ENCODE results near the gene FGGY.
"Not testable (repeated sequence)": the region's sequence is repeated elsewhere in the genome, so short reads cannot be mapped to it uniquely, and the experiment has no call there.

The FGGY gene

DNA sequence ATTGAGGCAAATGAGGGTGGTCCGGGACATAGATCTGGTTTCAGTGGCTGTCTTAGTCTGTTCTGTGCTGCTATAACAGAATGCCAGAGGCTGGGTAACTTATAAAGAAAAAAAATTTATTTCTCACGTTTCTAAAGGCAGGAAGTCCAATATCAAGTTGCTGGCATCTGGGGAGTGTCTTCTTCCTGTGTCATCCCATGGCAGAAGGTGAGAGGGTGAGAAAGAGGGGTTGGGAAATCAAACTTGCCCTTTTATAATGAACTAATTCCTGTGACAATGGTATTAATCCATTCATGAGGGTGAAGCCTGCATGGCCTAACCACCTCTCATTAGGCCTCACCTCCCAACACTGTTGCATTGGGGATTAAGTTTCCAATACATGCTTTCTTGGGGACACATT lies 3.7 kb upstream of the FGGY start:
- ChIA-PET POLR2A (ENCODE audit: low non-redundant PET) (no interaction called here), CTCF (no interaction called here)
- no peak for DNase-seq (ENCODE audit: low spot score)
- no peak for TF ChIP-seq CTCF (conservative IDR thresholded peaks at IDR 0.05; ENCODE audit: low read depth)
- H3K27ac ChIP-seq = no peak overlapping the region

- POLR2A ChIA-PET (ENCODE audit: low non-redundant PET) = no interaction called here
- no peak overlapping the region for H3K27ac ChIP-seq
- no peak for TF ChIP-seq CTCF (conservative IDR thresholded peaks at IDR 0.05; ENCODE audit: low read depth)
- DNase-seq (ENCODE audit: low spot score) = no peak
- CTCF ChIA-PET = no interaction called here
Measured at GRCh38 chr1:59293849-59294248, 3.0 kb upstream of the FGGY start.

DNA sequence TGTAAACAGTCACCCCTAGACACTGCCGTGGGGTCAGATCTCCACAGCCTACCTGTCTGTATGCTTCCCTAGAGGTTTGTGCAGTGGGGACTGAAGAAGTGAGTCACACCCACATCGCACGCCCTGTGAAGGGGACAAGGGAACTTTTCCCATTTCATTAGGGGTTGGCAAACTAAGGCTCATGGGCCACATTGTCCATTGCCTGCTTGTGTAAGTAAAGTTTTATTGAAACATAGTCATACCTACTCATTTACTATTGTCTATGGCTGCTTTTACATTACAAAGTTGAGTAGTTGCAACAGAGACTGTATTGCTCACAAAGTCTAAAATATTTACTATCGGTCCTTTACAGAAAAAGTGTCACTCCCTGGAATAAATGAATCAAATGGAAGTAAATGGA lies 2.5 kb upstream of the FGGY start:
- POLR2A ChIA-PET (ENCODE audit: low non-redundant PET) = no interaction called here
- no peak for TF ChIP-seq CTCF (conservative IDR thresholded peaks at IDR 0.05; ENCODE audit: low read depth)
- no peak overlapping the region for H3K27ac ChIP-seq
- CTCF ChIA-PET = no interaction called here
- no peak for DNase-seq (ENCODE audit: low spot score)

DNA sequence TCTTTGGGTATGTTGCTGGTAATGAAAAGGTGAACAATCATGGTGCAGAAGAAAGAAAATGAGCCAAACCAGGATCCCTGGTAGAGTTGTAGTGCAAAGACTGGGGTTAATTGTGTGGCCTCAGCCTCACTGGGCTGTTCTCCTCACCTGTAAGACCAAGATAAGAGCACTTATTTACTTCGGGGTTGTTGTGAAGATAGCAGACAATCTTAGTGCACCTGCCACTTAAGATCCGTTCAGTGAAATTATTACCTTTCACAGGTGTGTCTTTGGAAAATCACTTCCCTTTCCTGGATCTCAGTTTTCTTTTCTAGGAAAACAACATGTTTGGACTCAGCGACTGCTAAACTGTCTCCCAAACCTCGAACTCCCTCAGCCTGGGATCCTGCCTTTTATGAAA lies 1.3 kb upstream of the FGGY start:
- ChIA-PET POLR2A (ENCODE audit: low non-redundant PET) (no interaction called here), CTCF (interaction anchor here (0.6 to 0.7 kb wide), 2 partner anchors 11 to 543 kb away, joined by 3 to 5 read pairs; no protein-coding TSS in a partner anchor)
- no peak for TF ChIP-seq CTCF (conservative IDR thresholded peaks at IDR 0.05; ENCODE audit: low read depth)
- DNase-seq (ENCODE audit: low spot score) = no peak
- H3K27ac ChIP-seq = peak overlapping the region; percentile 99

GRCh38 chr1:59298026-59298583 lies 1.2 kb downstream of the FGGY start:
- peak overlapping the region; percentile 99 for H3K27ac ChIP-seq
- DNase-seq (ENCODE audit: low spot score) = no peak
- POLR2A ChIA-PET (ENCODE audit: low non-redundant PET) = no interaction called here
- CTCF ChIA-PET = interaction anchor here (0.6 to 1.0 kb wide), 3 partner anchors 13 to 173 kb away, joined by 3 to 7 read pairs (median 3); no protein-coding TSS in a partner anchor
- TF ChIP-seq CTCF (conservative IDR thresholded peaks at IDR 0.05; ENCODE audit: low read depth) = no peak

GRCh38 chr1:59298710-59299346 lies 1.9 kb downstream of the FGGY start:
- no peak overlapping the region for H3K27ac ChIP-seq
- ChIA-PET POLR2A (ENCODE audit: low non-redundant PET) (no interaction called here), CTCF (interaction anchor here (0.6 to 1.0 kb wide), 3 partner anchors 12 to 172 kb away, joined by 3 to 7 read pairs (median 3); no protein-coding TSS in a partner anchor)
- TF ChIP-seq CTCF (conservative IDR thresholded peaks at IDR 0.05; ENCODE audit: low read depth) = no peak
- DNase-seq (ENCODE audit: low spot score) = no peak

- CTCF ChIA-PET; POLR2A ChIA-PET (ENCODE audit: low non-redundant PET); DNase-seq (ENCODE audit: low spot score); H3K27ac ChIP-seq: not testable (repeated sequence)
Measured at GRCh38 chr1:59299670-59300069, 2.8 kb downstream of the FGGY start.
